IPS DF 6.9 (cell line): ENCODE measurements around the gene MAPK14.

Experiments
- DNase-seq: peaks from one replicate; pipeline ENCODE4 v3.0.0-alpha.2; 2013; ENCODE audit warnings: low read depth, low spot score
- H3K27ac ChIP-seq: one replicate; pipeline ENCODE4 v1.5.1; 2013; ENCODE audit warnings: low read length, control low read depth
- H3K27me3 ChIP-seq: 2 replicates; pipeline ENCODE4 v1.6.1; 2013; ENCODE audit warnings: mild to moderate bottlenecking, low read length; ENCODE audit not compliant: control insufficient read depth, insufficient read depth
- H3K36me3 ChIP-seq: 2 replicates; pipeline ENCODE4 v1.6.1; 2013; ENCODE audit warnings: low read length; ENCODE audit not compliant: control insufficient read depth, insufficient read depth
- H3K4me1 ChIP-seq: 2 replicates; pipeline ENCODE4 v1.6.1; 2013; ENCODE audit warnings: low read length; ENCODE audit not compliant: control insufficient read depth, insufficient read depth
- H3K4me3 ChIP-seq: 2 replicates; pipeline ENCODE4 v1.5.1; 2013; ENCODE audit warnings: mild to moderate bottlenecking, low read length
- H3K9me3 ChIP-seq: 2 replicates; pipeline ENCODE4 v1.6.1; 2013; ENCODE audit warnings: low read length, inconsistent platforms; ENCODE audit not compliant: control insufficient read depth, insufficient read depth
- WGBS: extraction: QIAGEN DNeasy Blood & Tissue Kit; methylation state at CpG from one replicate; pipeline ENCODE4 v1.1.7; 2013; ENCODE audit warnings: mixed read lengths, missing lambda C conversion rate; ENCODE audit not compliant: insufficient read length, insufficient coverage; 5-methylcytosine and 5-hydroxymethylcytosine counted together

Gene MAPK14

GRCh38 chr6:36035225-36035624 is 7.6 kb downstream of the MAPK14 start:
- no peak for DNase-seq
- H3K36me3 ChIP-seq, result no peaks in the 10 kb centered on the region
- H3K27ac ChIP-seq, result no peak overlapping the region
- no CpG with 5 or more reads among the region's 4 CpGs for WGBS
- H3K9me3 ChIP-seq, result no peaks in the 10 kb centered on the region
- no peaks in the 10 kb centered on the region; the same call in 1 of the 2 replicates for H3K4me1 ChIP-seq
- no peak overlapping the region for H3K4me3 ChIP-seq
- H3K27me3 ChIP-seq, result no peaks in the 10 kb centered on the region

DNA sequence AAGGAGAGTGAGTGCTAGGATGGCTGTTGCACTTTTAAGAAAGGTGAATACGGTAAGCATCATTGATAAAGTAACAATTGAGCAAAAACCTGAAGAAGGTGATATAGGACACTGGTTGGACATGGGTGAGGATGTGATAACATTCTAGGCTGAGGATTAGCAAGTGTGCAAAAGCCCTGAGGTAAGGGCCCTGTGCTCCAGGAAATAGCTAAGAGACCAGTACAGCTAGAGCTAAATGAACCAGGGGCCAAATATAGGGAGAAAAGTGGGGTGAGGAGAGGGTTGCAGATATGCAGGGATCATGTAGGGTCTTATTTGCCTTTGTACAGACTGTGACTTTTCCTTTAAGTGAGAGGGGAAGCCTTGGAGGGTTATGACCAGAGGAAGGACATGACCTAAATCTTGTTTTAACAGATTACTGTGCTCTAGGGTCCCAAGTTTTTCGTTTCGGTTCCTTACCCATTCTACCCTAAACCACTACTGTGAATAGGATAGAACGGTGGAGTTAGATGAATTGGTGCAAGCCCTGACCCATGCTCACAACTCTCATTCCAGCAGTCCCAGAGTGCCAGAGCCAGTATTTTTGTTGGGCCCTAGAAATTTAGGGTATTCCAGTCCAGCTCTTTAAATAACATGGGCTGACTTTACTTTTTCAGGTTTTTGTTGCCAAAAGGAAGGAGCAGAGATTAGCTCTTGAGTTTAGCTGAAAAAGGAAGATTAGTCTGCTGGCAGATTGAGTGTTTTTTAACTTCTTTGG is 10.7 kb downstream of the MAPK14 start:
- H3K9me3 ChIP-seq, result no peaks in the 10 kb centered on the region
- no CpG with 5 or more reads among the region's 4 CpGs for WGBS
- no peaks in the 10 kb centered on the region; the same call in 1 of the 2 replicates for H3K4me1 ChIP-seq
- no peak overlapping the region for H3K4me3 ChIP-seq
- H3K36me3 ChIP-seq, result no peaks in the 10 kb centered on the region
- no peak for DNase-seq
- H3K27ac ChIP-seq, result no peak overlapping the region
- no peaks in the 10 kb centered on the region for H3K27me3 ChIP-seq

DNA sequence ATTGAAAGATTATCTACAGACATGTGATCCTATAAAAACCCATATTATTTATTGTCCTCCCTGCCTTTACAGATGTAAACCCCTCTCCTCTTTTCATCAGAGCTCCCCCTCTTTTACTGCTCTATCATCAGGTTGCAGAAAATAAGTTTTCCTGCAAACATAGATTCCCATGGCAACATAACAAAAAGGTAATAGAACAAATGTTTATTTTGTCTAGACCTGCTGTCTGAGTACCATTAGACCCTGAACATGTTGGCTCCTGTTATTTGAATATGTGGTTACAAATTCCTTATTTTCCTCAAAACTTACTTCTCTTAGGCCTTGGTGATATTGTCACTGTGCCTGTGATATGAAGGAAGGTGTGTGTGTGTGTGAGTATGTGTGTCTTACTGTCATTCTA is 11.5 kb downstream of the MAPK14 start:
- H3K4me1 ChIP-seq, result no peaks in the 10 kb centered on the region; the same call in 1 of the 2 replicates
- no peak overlapping the region for H3K27ac ChIP-seq
- no peaks in the 10 kb centered on the region for H3K36me3 ChIP-seq
- H3K4me3 ChIP-seq, result no peak overlapping the region
- no peaks in the 10 kb centered on the region for H3K27me3 ChIP-seq
- H3K9me3 ChIP-seq, result no peaks in the 10 kb centered on the region
- no peak for DNase-seq

- H3K27ac ChIP-seq, result no peak overlapping the region
- H3K36me3 ChIP-seq, result no peaks in the 10 kb centered on the region
- H3K9me3 ChIP-seq, result no peaks in the 10 kb centered on the region
- H3K4me3 ChIP-seq, result no peak overlapping the region
- H3K27me3 ChIP-seq, result no peaks in the 10 kb centered on the region
- no peaks in the 10 kb centered on the region; the same call in 1 of the 2 replicates for H3K4me1 ChIP-seq
- no peak for DNase-seq
Measured at GRCh38 chr6:36040958-36041357, 13.3 kb downstream of the MAPK14 start.

DNA sequence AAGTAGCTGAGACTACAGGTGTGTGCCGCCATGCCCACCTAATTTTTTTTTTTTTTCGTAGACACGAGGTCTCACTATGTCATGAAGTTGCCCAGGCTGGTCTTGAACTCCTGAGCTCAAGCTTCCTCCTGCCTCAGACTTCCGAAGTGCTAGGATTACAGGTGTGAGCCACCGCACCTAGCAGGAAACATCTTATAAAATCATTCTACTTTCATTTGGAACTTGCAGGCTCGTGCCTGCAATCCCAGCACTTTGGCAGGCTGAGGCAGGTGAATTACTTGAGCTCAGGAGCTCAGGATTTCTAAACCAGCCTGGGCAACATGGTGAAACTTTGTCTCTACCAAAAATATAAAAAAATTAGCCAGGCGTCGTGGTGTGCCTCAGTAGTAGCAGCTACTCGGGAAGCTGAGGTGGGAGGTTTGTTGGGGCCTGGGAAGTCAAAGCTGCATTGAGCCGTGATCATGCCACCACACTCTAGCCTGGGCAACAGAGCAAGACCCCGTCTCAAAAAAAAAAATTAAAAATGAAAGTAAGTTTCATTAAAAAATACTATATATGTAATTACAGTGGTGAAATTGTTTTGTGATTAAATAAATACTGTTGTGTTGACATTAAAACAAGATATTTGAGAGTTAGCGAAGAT is 15.1 kb downstream of the MAPK14 start:
- H3K27ac ChIP-seq, result no peak overlapping the region
- no peaks in the 10 kb centered on the region for H3K36me3 ChIP-seq
- 100% methylated on average over 1 of the region's 12 CpGs for WGBS
- no peaks in the 10 kb centered on the region for H3K27me3 ChIP-seq
- H3K4me1 ChIP-seq, result no peaks in the 10 kb centered on the region; the same call in 1 of the 2 replicates
- DNase-seq, result no peak
- H3K4me3 ChIP-seq, result no peak overlapping the region
- H3K9me3 ChIP-seq, result no peaks in the 10 kb centered on the region

DNA sequence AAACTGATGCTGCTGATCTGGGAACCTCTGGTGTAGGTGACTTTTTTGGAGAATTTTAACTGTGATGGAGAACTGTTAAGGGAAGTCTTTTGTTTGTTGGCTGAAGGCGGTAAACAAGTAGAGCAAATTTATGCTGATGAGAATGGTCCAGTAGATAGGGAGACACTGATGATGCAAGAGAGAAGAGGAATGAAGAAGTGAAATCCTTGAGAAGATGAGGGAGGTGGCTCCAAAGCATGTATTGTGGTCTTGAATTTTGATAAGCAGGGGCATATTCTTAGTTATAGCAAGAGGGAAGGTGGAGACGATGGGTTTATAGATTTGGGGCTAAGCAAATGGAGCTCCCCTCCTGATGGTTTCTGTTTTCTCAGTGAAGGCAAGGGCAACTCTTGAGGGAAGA is 22.0 kb downstream of the MAPK14 start:
- no peaks in the 10 kb centered on the region for H3K4me1 ChIP-seq
- DNase-seq, result no peak
- WGBS, result 100% methylated on average over 1 of the region's 2 CpGs
- H3K27me3 ChIP-seq, result no peaks in the 10 kb centered on the region
- H3K9me3 ChIP-seq, result no peaks in the 10 kb centered on the region
- no peak overlapping the region for H3K4me3 ChIP-seq
- H3K27ac ChIP-seq, result no peak overlapping the region
- H3K36me3 ChIP-seq, result no peaks in the 10 kb centered on the region

DNA sequence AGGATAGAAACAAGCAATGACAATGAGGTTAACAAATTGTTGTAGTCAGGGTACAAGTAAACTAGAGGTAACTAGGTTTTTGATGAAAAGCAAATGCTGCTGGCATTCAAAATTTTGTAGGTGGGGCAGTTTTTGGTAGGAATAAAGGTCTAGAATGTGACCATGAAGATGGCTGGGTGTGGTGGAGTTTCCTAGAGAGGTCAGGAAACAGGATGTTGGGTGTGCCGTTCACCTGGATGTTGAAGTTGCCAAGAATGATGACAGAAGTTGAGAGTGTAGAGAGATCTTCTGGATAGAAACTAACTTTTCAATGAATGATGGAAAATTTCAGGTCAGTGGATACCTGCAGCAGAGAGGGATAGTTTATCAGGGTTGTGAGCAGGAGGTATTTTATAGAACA is 22.7 kb downstream of the MAPK14 start:
- Histone ChIP-seq H3K9me3 (no peaks in the 10 kb centered on the region), H3K4me3 (no peak overlapping the region), H3K4me1 (no peaks in the 10 kb centered on the region), H3K36me3 (no peaks in the 10 kb centered on the region), H3K27me3 (no peaks in the 10 kb centered on the region), H3K27ac (no peak overlapping the region)
- WGBS, result no CpG with 5 or more reads among the region's 1 CpG
- no peak for DNase-seq

GRCh38 chr6:36050947-36051710 is 23.5 kb downstream of the MAPK14 start:
- WGBS, result no CpG with 5 or more reads among the region's 16 CpGs
- no peaks in the 10 kb centered on the region for H3K9me3 ChIP-seq
- H3K4me3 ChIP-seq, result no peak overlapping the region
- no peaks in the 10 kb centered on the region for H3K36me3 ChIP-seq
- DNase-seq, result no peak
- H3K27ac ChIP-seq, result no peak overlapping the region
- no peaks in the 10 kb centered on the region for H3K4me1 ChIP-seq
- no peaks in the 10 kb centered on the region for H3K27me3 ChIP-seq

DNA sequence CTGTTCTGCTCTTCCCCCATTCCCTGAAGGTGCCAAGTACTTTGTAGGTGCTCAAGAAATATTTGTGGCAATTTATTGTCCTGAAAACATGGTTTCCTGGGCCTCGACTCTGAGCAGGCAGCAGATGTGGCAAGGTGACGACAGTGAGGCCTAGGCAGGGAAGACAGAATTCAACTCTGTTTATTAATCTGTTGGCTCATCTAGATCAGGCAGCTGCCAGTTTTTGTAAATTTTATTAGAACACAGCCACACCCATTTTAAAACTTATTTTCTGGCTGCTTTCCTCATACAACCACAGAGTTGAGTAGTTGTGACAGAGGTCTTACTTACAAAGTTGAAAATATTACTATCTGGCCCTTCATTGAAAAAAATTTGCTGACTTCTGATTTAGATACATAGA is 24.5 kb downstream of the MAPK14 start:
- Histone ChIP-seq H3K27ac (no peak overlapping the region), H3K9me3 (no peaks in the 10 kb centered on the region), H3K4me1 (no peaks in the 10 kb centered on the region), H3K4me3 (no peak overlapping the region), H3K27me3 (no peaks in the 10 kb centered on the region), H3K36me3 (no peaks in the 10 kb centered on the region)
- WGBS, result no CpG with 5 or more reads among the region's 2 CpGs
- no peak for DNase-seq

DNA sequence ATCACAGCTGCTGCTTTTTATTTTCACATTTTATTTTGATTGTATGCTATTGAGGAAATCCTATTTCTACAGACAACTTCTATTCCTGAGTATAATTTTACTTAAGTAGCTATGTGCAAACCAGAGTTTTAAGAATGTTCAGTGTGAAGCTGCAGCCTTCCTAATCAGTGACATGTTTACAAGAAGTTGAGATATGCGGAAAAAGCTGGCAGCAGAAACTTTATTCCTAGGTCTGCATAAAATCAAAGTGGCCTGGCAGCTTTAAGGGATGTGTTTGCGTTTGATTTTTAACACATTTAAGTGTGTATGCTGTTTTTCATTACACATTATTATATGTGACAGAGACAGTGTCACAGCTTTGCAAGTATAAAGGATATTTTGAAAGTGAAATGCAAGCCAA is 26.3 kb downstream of the MAPK14 start:
- WGBS, result no CpG with 5 or more reads among the region's 2 CpGs
- Histone ChIP-seq H3K36me3 (no peaks in the 10 kb centered on the region), H3K9me3 (no peaks in the 10 kb centered on the region), H3K4me3 (no peak overlapping the region), H3K27ac (no peak overlapping the region), H3K4me1 (no peaks in the 10 kb centered on the region), H3K27me3 (no peaks in the 10 kb centered on the region)
- no peak for DNase-seq
